ENCODE measurements around the gene TSEN34. TPM values are rescaled to one million over a fixed set of nuclear protein-coding genes. Genes with fewer than 3 reads are reported as not detected.

TSEN34 gene
- total RNA-seq (ENCODE audit: insufficient read depth, low replicate concordance): 72.5 TPM

- peak; percentile 64 for DNase-seq (ENCODE audit: low spot score)
Measured at GRCh38 chr19:54191011-54191810, at the start of gene TSEN34. TSEN34 (plus strand) TSS chr19:54191308; CDS start chr19:54191365, 57 bp downstream.

GRCh38 chr19:54141356-54141755 is 49.8 kb upstream of the TSEN34 start:
- no peak for DNase-seq (ENCODE audit: low spot score)

- no peak for DNase-seq (ENCODE audit: low spot score)
Measured at GRCh38 chr19:54142166-54142780, 48.8 kb upstream of the TSEN34 start.

- DNase-seq (ENCODE audit: low spot score): no peak
Measured at GRCh38 chr19:54145541-54146158, 45.5 kb upstream of the TSEN34 start.

GRCh38 chr19:54147676-54148075 is 43.4 kb upstream of the TSEN34 start:
- no peak for DNase-seq (ENCODE audit: low spot score)

- DNase-seq (ENCODE audit: low spot score): no peak
Measured at GRCh38 chr19:54148158-54148557, 43.0 kb upstream of the TSEN34 start.

- no peak for DNase-seq (ENCODE audit: low spot score)
Measured at GRCh38 chr19:54149021-54149812, 41.9 kb upstream of the TSEN34 start.

- DNase-seq (ENCODE audit: low spot score): no peak
Measured at GRCh38 chr19:54151362-54152035, 39.6 kb upstream of the TSEN34 start.

GRCh38 chr19:54152267-54152666 is 38.8 kb upstream of the TSEN34 start:
- no peak for DNase-seq (ENCODE audit: low spot score)

- no peak for DNase-seq (ENCODE audit: low spot score)
Measured at GRCh38 chr19:54152878-54153524, 38.1 kb upstream of the TSEN34 start.

- no peak for DNase-seq (ENCODE audit: low spot score)
Measured at GRCh38 chr19:54153731-54154326, 37.3 kb upstream of the TSEN34 start.

GRCh38 chr19:54154603-54155345 is 36.3 kb upstream of the TSEN34 start:
- DNase-seq (ENCODE audit: low spot score): no peak

GRCh38 chr19:54155694-54156093 is 35.4 kb upstream of the TSEN34 start:
- DNase-seq (ENCODE audit: low spot score): no peak

GRCh38 chr19:54156490-54156889 is 34.6 kb upstream of the TSEN34 start:
- no peak for DNase-seq (ENCODE audit: low spot score)

- DNase-seq (ENCODE audit: low spot score): peak; percentile 79
Measured at GRCh38 chr19:54156953-54157352, 34.2 kb upstream of the TSEN34 start.

GRCh38 chr19:54158812-54159351 is 32.2 kb upstream of the TSEN34 start:
- peak; percentile 18 for DNase-seq (ENCODE audit: low spot score)

- DNase-seq (ENCODE audit: low spot score): peak; percentile 100
Measured at GRCh38 chr19:54159352-54160181, 31.5 kb upstream of the TSEN34 start, which contains the start of gene LENG1. LENG1 (minus strand) TSS chr19:54159721; CDS start chr19:54159695, 26 bp downstream.

GRCh38 chr19:54160182-54160811 is 30.8 kb upstream of the TSEN34 start:
- DNase-seq (ENCODE audit: low spot score): peak; percentile 51
